ENCODE data around the gene NBAS. TPM values are rescaled to one million over a fixed set of nuclear protein-coding genes. Genes with fewer than 3 reads are reported as not detected.

The NBAS gene
- total and polyA plus RNA-seq, 7 experiments from 2014 or later, result 18.6 to 41.6 (median 32.7) TPM

GRCh38 chr2:15480552-15480951 is 80.6 kb downstream of the NBAS start:
- ChIA-PET POLR2A (no interaction called here), CTCF (no interaction called here)
- Histone ChIP-seq H3K27me3 (ENCODE audit: control insufficient read depth in 2 of 2, insufficient read depth in 2 of 2, low read length in 2 of 2) (no peaks in the 10 kb centered on the region), H3K9me3 (ENCODE audit: control insufficient read depth in 2 of 3, low read length in 3 of 3) (no peaks in the 10 kb centered on the region), H3K4me3 (ENCODE audit: low read length) (no peak overlapping the region), H3K27ac (ENCODE audit: low read depth, low read length) (no peak overlapping the region), H3K4me1 (ENCODE audit: control insufficient read depth in 2 of 2, insufficient read depth in 2 of 2, low read length in 2 of 2) (no peaks in the 10 kb centered on the region), H3K36me3 (ENCODE audit: control insufficient read depth in 2 of 3, insufficient read depth in 3 of 3, low read length in 3 of 3) (peaks cover 0 to 20% (median 0%) of the 10 kb centered on the region in 3 experiments)
- peaks cover 3 to 73% (median 43%) of the 10 kb centered on the region in 5 donors for H3K36me3 Mint-ChIP-seq
- no peak overlapping the region for H3K4me3 Mint-ChIP-seq
- H3K9me3 Mint-ChIP-seq, result peaks cover 0 to 3% (median 0%) of the 10 kb centered on the region in 11 donors
- H3K4me1 Mint-ChIP-seq, result peaks cover 0 to 3% (median 0%) of the 10 kb centered on the region in 7 donors
- no peak for ATAC-seq
- no peaks in the 10 kb centered on the region for H3K27me3 Mint-ChIP-seq
- DNase-seq, result no peak
- H3K27ac Mint-ChIP-seq, result no peak overlapping the region
- intact Hi-C loops (cut with micrococcal nuclease), result loop anchor here in 1 of 2 donors (10.0 kb wide), 1 partner anchor 94 kb away; no protein-coding TSS in a partner anchor

DNA sequence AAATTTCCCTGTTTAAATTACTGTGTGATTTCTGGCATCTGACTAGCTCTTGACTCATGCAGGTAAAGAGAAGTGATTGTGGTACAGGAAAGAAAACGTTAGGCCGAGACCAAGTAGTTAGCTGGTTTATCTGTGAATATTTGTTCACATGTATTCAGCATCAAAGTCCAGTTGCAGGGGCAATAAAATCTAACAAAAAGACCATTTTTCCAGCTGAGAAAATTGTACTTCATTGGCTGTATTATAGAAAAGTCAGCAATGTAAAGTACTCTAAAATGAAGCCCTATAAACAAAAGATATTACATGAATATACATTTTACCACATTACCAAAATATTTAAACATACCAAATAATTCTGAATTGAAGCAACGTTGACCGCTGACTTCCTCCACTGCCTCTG is 88.3 kb downstream of the NBAS start:
- Histone ChIP-seq H3K36me3 (ENCODE audit: control insufficient read depth in 2 of 3, insufficient read depth in 3 of 3, low read length in 3 of 3) (peaks cover under 1 to 45% (median 4%) of the 10 kb centered on the region in 3 experiments), H3K27ac (ENCODE audit: low read depth, low read length) (no peak overlapping the region), H3K4me1 (ENCODE audit: control insufficient read depth in 2 of 2, insufficient read depth in 2 of 2, low read length in 2 of 2) (no peaks in the 10 kb centered on the region), H3K27me3 (ENCODE audit: control insufficient read depth in 2 of 2, insufficient read depth in 2 of 2, low read length in 2 of 2) (no peaks in the 10 kb centered on the region), H3K4me3 (ENCODE audit: low read length) (no peak overlapping the region), H3K9me3 (ENCODE audit: control insufficient read depth in 2 of 3, low read length in 3 of 3) (no peaks in the 10 kb centered on the region)
- Mint-ChIP-seq H3K4me3 (no peak overlapping the region), H3K27ac (no peak overlapping the region), H3K4me1 (no peaks in the 10 kb centered on the region), H3K27me3 (no peaks in the 10 kb centered on the region), H3K9me3 (peaks cover 0 to 9% (median 3%) of the 10 kb centered on the region in 11 donors), H3K36me3 (peaks cover 32 to 81% (median 59%) of the 10 kb centered on the region in 5 donors)
- ChIA-PET CTCF (no interaction called here), POLR2A (no interaction called here)
- intact Hi-C loops (cut with micrococcal nuclease), result no loop called here
- DNase-seq (no peak), ATAC-seq (no peak)

GRCh38 chr2:15472133-15472532 is 89.0 kb downstream of the NBAS start:
- Histone ChIP-seq H3K4me1 (ENCODE audit: control insufficient read depth in 2 of 2, insufficient read depth in 2 of 2, low read length in 2 of 2) (no peaks in the 10 kb centered on the region), H3K27ac (ENCODE audit: low read depth, low read length) (no peak overlapping the region), H3K9me3 (ENCODE audit: control insufficient read depth in 2 of 3, low read length in 3 of 3) (no peaks in the 10 kb centered on the region), H3K4me3 (ENCODE audit: low read length) (no peak overlapping the region), H3K36me3 (ENCODE audit: control insufficient read depth in 2 of 3, insufficient read depth in 3 of 3, low read length in 3 of 3) (peaks cover 3 to 51% (median 4%) of the 10 kb centered on the region in 3 experiments), H3K27me3 (ENCODE audit: control insufficient read depth in 2 of 2, insufficient read depth in 2 of 2, low read length in 2 of 2) (no peaks in the 10 kb centered on the region)
- no peak for DNase-seq
- no peak for ATAC-seq
- Mint-ChIP-seq H3K4me3 (no peak overlapping the region), H3K27ac (no peak overlapping the region), H3K27me3 (no peaks in the 10 kb centered on the region), H3K4me1 (no peaks in the 10 kb centered on the region), H3K36me3 (peaks cover 32 to 82% (median 59%) of the 10 kb centered on the region in 5 donors), H3K9me3 (peaks cover 0 to 9% (median 3%) of the 10 kb centered on the region in 11 donors)
- ChIA-PET CTCF (no interaction called here), POLR2A (no interaction called here)
- intact Hi-C loops (cut with micrococcal nuclease), result no loop called here

DNA sequence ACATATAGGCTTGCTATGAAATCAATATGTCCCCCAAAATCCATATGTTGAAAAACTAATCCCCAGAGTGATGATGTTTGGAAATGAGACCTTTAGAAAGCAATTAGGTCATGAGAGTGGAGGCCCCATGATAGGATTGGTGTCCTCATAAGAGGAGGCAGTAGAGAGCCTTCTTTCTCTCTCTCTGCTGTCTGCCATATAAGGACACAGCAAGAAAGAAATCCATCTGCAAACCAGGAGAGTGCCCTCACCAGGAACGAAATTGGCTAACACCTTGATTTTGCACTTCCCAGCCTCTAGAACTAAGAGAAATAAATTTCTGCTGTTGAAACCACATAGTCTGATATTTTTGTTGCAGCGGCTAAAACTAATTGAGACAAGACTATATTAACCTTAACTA is 89.5 kb downstream of the NBAS start:
- Histone ChIP-seq H3K4me1 (ENCODE audit: control insufficient read depth in 2 of 2, insufficient read depth in 2 of 2, low read length in 2 of 2) (no peaks in the 10 kb centered on the region), H3K4me3 (ENCODE audit: low read length) (no peak overlapping the region), H3K9me3 (ENCODE audit: control insufficient read depth in 2 of 3, low read length in 3 of 3) (no peaks in the 10 kb centered on the region), H3K27ac (ENCODE audit: low read depth, low read length) (no peak overlapping the region), H3K36me3 (ENCODE audit: control insufficient read depth in 2 of 3, insufficient read depth in 3 of 3, low read length in 3 of 3) (peaks cover 3 to 52% (median 4%) of the 10 kb centered on the region in 3 experiments), H3K27me3 (ENCODE audit: control insufficient read depth in 2 of 2, insufficient read depth in 2 of 2, low read length in 2 of 2) (no peaks in the 10 kb centered on the region)
- Mint-ChIP-seq H3K9me3 (peaks cover 0 to 9% (median 3%) of the 10 kb centered on the region in 11 donors), H3K4me3 (no peak overlapping the region), H3K27ac (no peak overlapping the region), H3K36me3 (peaks cover 32 to 84% (median 61%) of the 10 kb centered on the region in 5 donors), H3K4me1 (no peaks in the 10 kb centered on the region), H3K27me3 (no peaks in the 10 kb centered on the region)
- ChIA-PET POLR2A (no interaction called here), CTCF (no interaction called here)
- no peak for ATAC-seq
- intact Hi-C loops (cut with micrococcal nuclease), result no loop called here
- DNase-seq, result no peak

DNA sequence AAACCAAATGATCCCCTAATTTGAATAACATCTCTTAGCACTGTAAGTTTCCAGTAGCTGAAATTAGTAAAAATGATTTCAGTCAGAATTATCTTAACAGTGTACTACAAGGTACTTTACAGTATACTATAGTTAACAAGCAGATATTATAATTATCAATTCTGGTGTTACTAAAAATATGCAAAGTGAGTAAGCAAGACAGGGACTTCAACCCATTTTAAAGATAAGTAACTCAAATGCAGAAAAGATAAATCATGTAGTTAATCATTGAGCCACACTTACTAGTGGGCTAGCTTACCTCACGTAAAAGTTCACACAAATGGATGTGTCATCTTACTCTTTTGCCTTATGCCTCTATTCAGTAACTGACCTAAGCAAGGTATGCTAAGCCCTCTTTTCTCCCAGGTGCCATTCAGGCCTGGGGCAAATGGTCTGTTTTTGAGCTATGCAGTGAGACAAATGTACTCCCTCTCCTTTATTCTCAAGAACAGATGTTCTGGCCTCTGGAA is 101.0 kb downstream of the NBAS start:
- Histone ChIP-seq H3K27ac (ENCODE audit: low read depth, low read length) (no peak overlapping the region), H3K4me1 (ENCODE audit: control insufficient read depth in 2 of 2, insufficient read depth in 2 of 2, low read length in 2 of 2) (no peaks in the 10 kb centered on the region), H3K4me3 (ENCODE audit: low read length) (no peak overlapping the region), H3K36me3 (ENCODE audit: control insufficient read depth in 2 of 3, insufficient read depth in 3 of 3, low read length in 3 of 3) (peaks cover 3 to 38% (median 3%) of the 10 kb centered on the region in 3 experiments), H3K27me3 (ENCODE audit: control insufficient read depth in 2 of 2, insufficient read depth in 2 of 2, low read length in 2 of 2) (no peaks in the 10 kb centered on the region), H3K9me3 (ENCODE audit: control insufficient read depth in 2 of 3, low read length in 3 of 3) (no peaks in the 10 kb centered on the region)
- intact Hi-C loops (cut with micrococcal nuclease), result no loop called here
- Mint-ChIP-seq H3K9me3 (no peaks in the 10 kb centered on the region), H3K27me3 (no peaks in the 10 kb centered on the region), H3K4me3 (no peak overlapping the region), H3K27ac (no peak overlapping the region), H3K36me3 (peaks cover 22 to 72% (median 54%) of the 10 kb centered on the region in 5 donors), H3K4me1 (peaks cover 0 to 8% (median 0%) of the 10 kb centered on the region in 7 donors)
- no peak for DNase-seq
- ChIA-PET CTCF (no interaction called here), POLR2A (no interaction called here)
- ATAC-seq, result no peak

- Histone ChIP-seq H3K4me1 (ENCODE audit: control insufficient read depth in 2 of 2, insufficient read depth in 2 of 2, low read length in 2 of 2) (no peaks in the 10 kb centered on the region), H3K9me3 (ENCODE audit: control insufficient read depth in 2 of 3, low read length in 3 of 3) (no peaks in the 10 kb centered on the region), H3K27me3 (ENCODE audit: control insufficient read depth in 2 of 2, insufficient read depth in 2 of 2, low read length in 2 of 2) (no peaks in the 10 kb centered on the region), H3K36me3 (ENCODE audit: control insufficient read depth in 2 of 3, insufficient read depth in 3 of 3, low read length in 3 of 3) (peaks cover 0 to 28% (median 3%) of the 10 kb centered on the region in 3 experiments), H3K27ac (ENCODE audit: low read depth, low read length) (no peak overlapping the region), H3K4me3 (ENCODE audit: low read length) (no peak overlapping the region)
- no peaks in the 10 kb centered on the region for H3K4me1 Mint-ChIP-seq
- H3K27me3 Mint-ChIP-seq, result no peaks in the 10 kb centered on the region
- intact Hi-C loops (cut with micrococcal nuclease), result no loop called here
- peaks cover 12 to 62% (median 47%) of the 10 kb centered on the region in 5 donors for H3K36me3 Mint-ChIP-seq
- no peaks in the 10 kb centered on the region for H3K9me3 Mint-ChIP-seq
- ATAC-seq (no peak), DNase-seq (no peak)
- H3K27ac Mint-ChIP-seq, result no peak overlapping the region
- no peak overlapping the region for H3K4me3 Mint-ChIP-seq
- CTCF ChIA-PET, result no interaction called here
- POLR2A ChIA-PET, result no interaction called here
Observed at GRCh38 chr2:15458277-15458676, 102.9 kb downstream of the NBAS start.

DNA sequence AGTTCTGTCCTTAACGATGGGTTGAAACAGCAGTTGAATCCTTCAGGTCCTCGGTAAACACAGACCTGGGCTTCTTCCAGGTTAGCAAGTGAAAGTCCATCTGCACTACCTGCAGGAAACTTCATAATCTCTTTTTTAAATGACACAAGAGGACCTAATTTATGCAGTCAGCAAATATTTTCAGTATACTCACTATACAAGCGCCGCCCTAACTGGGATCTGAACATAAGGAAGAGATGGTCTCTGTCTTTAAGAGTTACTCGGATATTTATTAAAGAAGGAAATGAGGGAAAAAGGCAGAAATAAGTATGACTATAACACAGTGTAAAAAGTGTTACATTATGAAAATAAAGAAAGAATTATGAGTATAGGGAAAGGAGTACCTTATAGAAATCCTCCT is 103.3 kb downstream of the NBAS start:
- POLR2A ChIA-PET, result no interaction called here
- no peaks in the 10 kb centered on the region for H3K9me3 ChIP-seq (ENCODE audit: control insufficient read depth in 2 of 3, low read length in 3 of 3)
- intact Hi-C loops (cut with micrococcal nuclease), result no loop called here
- Mint-ChIP-seq H3K9me3 (no peaks in the 10 kb centered on the region), H3K27ac (no peak overlapping the region), H3K4me1 (no peaks in the 10 kb centered on the region), H3K27me3 (no peaks in the 10 kb centered on the region), H3K36me3 (peaks cover 12 to 61% (median 48%) of the 10 kb centered on the region in 5 donors), H3K4me3 (no peak overlapping the region)
- no peak overlapping the region for H3K27ac ChIP-seq (ENCODE audit: low read depth, low read length)
- no peak overlapping the region for H3K4me3 ChIP-seq (ENCODE audit: low read length)
- CTCF ChIA-PET, result no interaction called here
- DNase-seq (no peak), ATAC-seq (no peak)
- H3K27me3 ChIP-seq (ENCODE audit: control insufficient read depth in 2 of 2, insufficient read depth in 2 of 2, low read length in 2 of 2), result no peaks in the 10 kb centered on the region
- H3K36me3 ChIP-seq (ENCODE audit: control insufficient read depth in 2 of 3, insufficient read depth in 3 of 3, low read length in 3 of 3), result peaks cover 0 to 28% (median 3%) of the 10 kb centered on the region in 3 experiments
- H3K4me1 ChIP-seq (ENCODE audit: control insufficient read depth in 2 of 2, insufficient read depth in 2 of 2, low read length in 2 of 2), result no peaks in the 10 kb centered on the region
